ENCODE measurements around the gene TMEM94.

TMEM94 gene

GRCh38 chr17:75499313-75500022, 43.0 kb downstream of the TMEM94 start:
- no peak for TF ChIP-seq CTCF (IDR thresholded peaks at IDR 0.05; ENCODE audit: control extremely low read depth, extremely low read depth, low read depth, missing control alignments)
- ChIA-PET POLR2A (no interaction called here), CTCF (interaction anchor here (0.9 to 1.8 kb wide), 4 partner anchors 12 to 254 kb away, joined by 3 to 6 read pairs (median 4); partner anchors contain the start of gene SMIM5)
- DNase-seq (ENCODE audit: extremely low spot score): no peak

- DNase-seq (ENCODE audit: extremely low spot score): no peak
- CTCF ChIA-PET: interaction anchor here (0.8 to 1.6 kb wide), 4 partner anchors 8 to 249 kb away, joined by 3 to 4 read pairs (median 4); partner anchors contain the start of gene TSEN54
- POLR2A ChIA-PET: no interaction called here
- no peak for TF ChIP-seq CTCF (IDR thresholded peaks at IDR 0.05; ENCODE audit: control extremely low read depth, extremely low read depth, low read depth, missing control alignments)
Measured at GRCh38 chr17:75500419-75501216, 44.2 kb downstream of the TMEM94 start.

- CTCF ChIA-PET: interaction anchor here (1.1 to 2.2 kb wide), 5 partner anchors 9 to 132 kb away, joined by 3 to 8 read pairs (median 4); partner anchors contain the start of genes SMIM5 and TSEN54
- TF ChIP-seq CTCF (IDR thresholded peaks at IDR 0.05; ENCODE audit: control extremely low read depth, extremely low read depth, low read depth, missing control alignments): no peak
- DNase-seq (ENCODE audit: extremely low spot score): no peak
- POLR2A ChIA-PET: no interaction called here
Measured at GRCh38 chr17:75501378-75502071, 45.1 kb downstream of the TMEM94 start.

DNA sequence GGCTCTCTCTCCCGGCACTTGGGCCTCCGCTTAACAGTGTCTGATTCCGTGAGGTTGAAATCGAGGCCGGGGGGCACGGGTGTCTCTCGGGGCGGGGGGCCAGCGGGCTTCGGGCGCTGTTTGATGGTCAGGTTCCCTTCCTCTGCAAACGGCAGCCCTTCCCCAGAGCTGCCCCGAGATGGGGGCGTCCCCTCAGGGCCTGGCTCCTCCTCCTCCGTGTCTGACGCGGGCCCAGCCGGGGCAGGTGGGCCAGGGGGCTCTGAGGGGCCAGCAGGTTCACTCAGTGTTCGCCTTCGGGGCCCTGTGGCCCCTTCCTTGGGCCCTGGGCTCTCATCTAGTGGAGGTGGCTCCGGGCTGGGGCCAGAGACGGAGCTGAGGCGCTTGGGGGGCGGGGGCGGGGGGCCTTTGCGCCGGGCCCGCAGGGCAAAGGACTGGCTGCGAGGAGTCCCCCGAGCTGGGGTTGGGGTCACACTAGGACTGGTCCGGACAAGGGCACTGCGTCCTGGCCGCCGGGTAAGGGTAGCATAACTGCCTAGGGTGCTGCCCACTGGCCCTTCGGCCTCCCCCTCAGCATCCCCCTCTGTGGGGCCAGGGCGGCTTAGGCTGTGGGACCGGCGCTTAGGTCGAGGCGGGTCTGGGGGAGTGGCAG, 45.8 kb downstream of the TMEM94 start:
- POLR2A ChIA-PET: no interaction called here
- no peak for DNase-seq (ENCODE audit: extremely low spot score)
- CTCF ChIA-PET: interaction anchor here (1.1 to 2.2 kb wide), 7 partner anchors 10 to 131 kb away, joined by 4 to 8 read pairs (median 4); partner anchors contain the start of genes SMIM5 and TSEN54
- TF ChIP-seq CTCF (IDR thresholded peaks at IDR 0.05; ENCODE audit: control extremely low read depth, extremely low read depth, low read depth, missing control alignments): no peak

DNA sequence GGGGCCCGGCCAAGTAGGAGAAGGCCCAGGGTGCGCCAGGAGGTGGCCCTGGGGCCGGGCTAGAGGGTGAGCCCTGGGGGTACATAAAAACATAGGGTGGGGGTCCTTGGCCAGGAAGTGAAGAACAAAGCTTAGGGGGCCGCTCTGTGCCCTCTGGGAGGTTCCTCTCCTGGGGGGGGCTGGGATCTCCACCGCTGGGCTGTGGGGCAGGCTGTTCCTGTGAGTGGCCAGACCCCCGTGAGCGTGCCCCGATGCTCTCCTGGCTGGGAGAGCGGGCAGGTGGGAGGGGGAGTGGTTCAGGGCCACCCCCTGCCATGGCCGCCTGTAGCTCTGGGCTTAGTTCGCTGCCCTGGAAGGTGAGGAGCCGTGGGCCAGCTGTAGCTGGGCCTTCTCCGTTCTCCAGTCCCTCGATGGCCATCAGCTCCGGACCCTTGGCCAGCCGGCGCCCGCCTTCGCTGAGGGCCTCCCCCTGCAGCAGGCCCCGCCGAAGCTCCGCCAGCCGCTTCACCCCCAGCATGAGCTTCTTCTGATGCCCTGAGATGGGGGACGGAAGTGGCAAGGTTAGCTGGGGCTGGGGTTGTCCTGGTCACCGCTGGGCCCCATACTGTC, 46.4 kb downstream of the TMEM94 start:
- POLR2A ChIA-PET: interaction anchor here (0.6 kb wide), 1 partner anchor 14 kb away, joined by 3 read pairs; the partner anchor contains the start of gene TSEN54
- CTCF ChIA-PET: interaction anchor here (0.8 to 2.2 kb wide), 15 partner anchors 9 to 248 kb away, joined by 3 to 8 read pairs (median 4); partner anchors contain the start of genes SMIM5, TMEM94 and TSEN54
- no peak for TF ChIP-seq CTCF (IDR thresholded peaks at IDR 0.05; ENCODE audit: control extremely low read depth, extremely low read depth, low read depth, missing control alignments)
- DNase-seq (ENCODE audit: extremely low spot score): no peak

Data from GM10248 (cell line).